Keratinocyte (primary cell): ENCODE results near the gene MBD3L3.

ENCODE experiments used
- CTCF ChIP-seq, 3 experiments: IDR thresholded peaks in 1 of 3; conservative IDR thresholded peaks in 1 of 3; optimal IDR thresholded peaks in 1 of 3; 2 replicates in 2 of 3; 3 replicates in 1 of 3; pipeline versions ENCODE3 to v1.5.1; 2011; ENCODE audit warnings: low read length in 3 of 3, mild to moderate bottlenecking in 3 of 3, moderate library complexity in 2 of 3, control low read depth in 1 of 3, inconsistent platforms in 1 of 3; ENCODE audit not compliant: insufficient read depth in 2 of 3; ENCODE audit errors: extremely low read depth in 1 of 3
- EZH2 ChIP-seq: IDR thresholded peaks from one replicate; pipeline ENCODE4 v1.6.1; 2012; ENCODE audit warnings: inconsistent platforms, mild to moderate bottlenecking, low read length, moderate library complexity

- TF ChIP-seq CTCF (optimal IDR thresholded peaks at IDR 0.05 in 1 of 3, IDR thresholded peaks at IDR 0.05 in 1 of 3, conservative IDR thresholded peaks at IDR 0.05 in 1 of 3; ENCODE audit: extremely low read depth in 1 of 3, insufficient read depth in 2 of 3, low read length in 3 of 3) (no peak), EZH2 (no peak)
Observed at GRCh38 chr19:7010722-7011593, 47.5 kb downstream of the MBD3L3 start.
